ENCODE measurements around the gene ARHGAP9. TPM values are rescaled to one million over a fixed set of nuclear protein-coding genes. Genes with fewer than 3 reads are reported as not detected.
A peak's percentile ranks its signal among the peaks of the same experiment; 100 is the strongest.

Gene ARHGAP9
- total RNA-seq, 1 experiment from 2014 or later = 0.92 TPM

DNA sequence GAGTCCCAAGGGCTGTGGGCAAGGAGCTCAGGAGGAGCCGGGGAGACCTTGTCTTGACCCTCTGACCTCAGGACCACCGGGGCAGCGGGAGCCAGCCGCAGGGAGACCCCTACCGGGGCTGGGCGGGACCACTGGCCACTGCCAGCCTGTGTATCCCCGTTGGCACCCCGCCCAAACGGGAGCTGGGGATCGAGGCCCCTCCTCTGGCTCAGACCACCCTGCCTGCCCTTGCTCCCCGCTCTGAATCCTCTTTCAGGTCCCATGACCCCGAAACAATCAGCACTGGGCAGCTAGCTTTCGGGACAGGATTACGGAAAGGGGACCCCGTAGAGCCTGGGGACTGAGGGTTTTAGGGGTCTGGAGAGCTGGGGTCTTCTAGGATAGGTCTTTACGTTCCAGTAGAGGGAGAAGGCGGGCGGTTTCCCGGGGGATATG, 18.8 kb downstream of the ARHGAP9 start:
- DNase-seq (ENCODE audit: low read depth, low spot score) (no peak), ATAC-seq (no peak)
- ChIA-PET POLR2A (interaction anchor here (0.6 kb wide), 1 partner anchor 137 kb away, joined by 4 read pairs; no protein-coding TSS in a partner anchor), CTCF (no interaction called here)
- in situ Hi-C loops (cut with HindIII; ENCODE audit: low pct_unique_long_range_greater_than_20kb, low sequenced_read_pairs) (no loop called here), intact Hi-C loops (cut with micrococcal nuclease; ENCODE audit: unreplicated experiment) (no loop called here)
- no peaks in the 10 kb centered on the region for H3K27me3 ChIP-seq (ENCODE audit: control insufficient read depth, insufficient read depth, low read length)
- H3K4me3 ChIP-seq (ENCODE audit: low read depth in 2 of 2, low read length in 2 of 2) = peak overlapping the region; percentile 63 to 72
- peaks cover 15% of the 10 kb centered on the region for H3K4me1 ChIP-seq (ENCODE audit: control insufficient read depth, insufficient read depth, low read length)
- H3K27ac ChIP-seq (ENCODE audit: low read length) = peak overlapping the region; percentile 71
- no peaks in the 10 kb centered on the region for H3K36me3 ChIP-seq (ENCODE audit: control insufficient read depth, insufficient read depth, low read length)
- no peak for TF ChIP-seq TCF7L2 (IDR thresholded peaks at IDR 0.05; ENCODE audit: low read depth, low read length)
- no peak for TF ChIP-seq SIN3A (IDR thresholded peaks at IDR 0.05; ENCODE audit: borderline replicate concordance, insufficient read depth, low read depth, low read length)
- no peak for TF ChIP-seq POLR2AphosphoS5 (IDR thresholded peaks at IDR 0.05; ENCODE audit: low read depth, low read length)
- TF ChIP-seq, protein P1, sequence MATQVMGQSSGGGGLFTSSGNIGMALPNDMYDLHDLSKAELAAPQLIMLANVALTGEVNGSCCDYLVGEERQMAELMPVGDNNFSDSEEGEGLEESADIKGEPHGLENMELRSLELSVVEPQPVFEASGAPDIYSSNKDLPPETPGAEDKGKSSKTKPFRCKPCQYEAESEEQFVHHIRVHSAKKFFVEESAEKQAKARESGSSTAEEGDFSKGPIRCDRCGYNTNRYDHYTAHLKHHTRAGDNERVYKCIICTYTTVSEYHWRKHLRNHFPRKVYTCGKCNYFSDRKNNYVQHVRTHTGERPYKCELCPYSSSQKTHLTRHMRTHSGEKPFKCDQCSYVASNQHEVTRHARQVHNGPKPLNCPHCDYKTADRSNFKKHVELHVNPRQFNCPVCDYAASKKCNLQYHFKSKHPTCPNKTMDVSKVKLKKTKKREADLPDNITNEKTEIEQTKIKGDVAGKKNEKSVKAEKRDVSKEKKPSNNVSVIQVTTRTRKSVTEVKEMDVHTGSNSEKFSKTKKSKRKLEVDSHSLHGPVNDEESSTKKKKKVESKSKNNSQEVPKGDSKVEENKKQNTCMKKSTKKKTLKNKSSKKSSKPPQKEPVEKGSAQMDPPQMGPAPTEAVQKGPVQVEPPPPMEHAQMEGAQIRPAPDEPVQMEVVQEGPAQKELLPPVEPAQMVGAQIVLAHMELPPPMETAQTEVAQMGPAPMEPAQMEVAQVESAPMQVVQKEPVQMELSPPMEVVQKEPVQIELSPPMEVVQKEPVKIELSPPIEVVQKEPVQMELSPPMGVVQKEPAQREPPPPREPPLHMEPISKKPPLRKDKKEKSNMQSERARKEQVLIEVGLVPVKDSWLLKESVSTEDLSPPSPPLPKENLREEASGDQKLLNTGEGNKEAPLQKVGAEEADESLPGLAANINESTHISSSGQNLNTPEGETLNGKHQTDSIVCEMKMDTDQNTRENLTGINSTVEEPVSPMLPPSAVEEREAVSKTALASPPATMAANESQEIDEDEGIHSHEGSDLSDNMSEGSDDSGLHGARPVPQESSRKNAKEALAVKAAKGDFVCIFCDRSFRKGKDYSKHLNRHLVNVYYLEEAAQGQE (IDR thresholded peaks at IDR 0.05; ENCODE audit: insufficient read depth in 1 of 2, low read depth in 2 of 2, low read length in 1 of 2) = no peak
- TF ChIP-seq, protein P2, sequence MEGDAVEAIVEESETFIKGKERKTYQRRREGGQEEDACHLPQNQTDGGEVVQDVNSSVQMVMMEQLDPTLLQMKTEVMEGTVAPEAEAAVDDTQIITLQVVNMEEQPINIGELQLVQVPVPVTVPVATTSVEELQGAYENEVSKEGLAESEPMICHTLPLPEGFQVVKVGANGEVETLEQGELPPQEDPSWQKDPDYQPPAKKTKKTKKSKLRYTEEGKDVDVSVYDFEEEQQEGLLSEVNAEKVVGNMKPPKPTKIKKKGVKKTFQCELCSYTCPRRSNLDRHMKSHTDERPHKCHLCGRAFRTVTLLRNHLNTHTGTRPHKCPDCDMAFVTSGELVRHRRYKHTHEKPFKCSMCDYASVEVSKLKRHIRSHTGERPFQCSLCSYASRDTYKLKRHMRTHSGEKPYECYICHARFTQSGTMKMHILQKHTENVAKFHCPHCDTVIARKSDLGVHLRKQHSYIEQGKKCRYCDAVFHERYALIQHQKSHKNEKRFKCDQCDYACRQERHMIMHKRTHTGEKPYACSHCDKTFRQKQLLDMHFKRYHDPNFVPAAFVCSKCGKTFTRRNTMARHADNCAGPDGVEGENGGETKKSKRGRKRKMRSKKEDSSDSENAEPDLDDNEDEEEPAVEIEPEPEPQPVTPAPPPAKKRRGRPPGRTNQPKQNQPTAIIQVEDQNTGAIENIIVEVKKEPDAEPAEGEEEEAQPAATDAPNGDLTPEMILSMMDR (IDR thresholded peaks at IDR 0.05) = no peak
- H3K9me3 ChIP-seq (ENCODE audit: control insufficient read depth, insufficient read depth, low read depth, low read length) = no peaks in the 10 kb centered on the region
- no TSS peak for BruUV-seq (replicated peaks)

DNA sequence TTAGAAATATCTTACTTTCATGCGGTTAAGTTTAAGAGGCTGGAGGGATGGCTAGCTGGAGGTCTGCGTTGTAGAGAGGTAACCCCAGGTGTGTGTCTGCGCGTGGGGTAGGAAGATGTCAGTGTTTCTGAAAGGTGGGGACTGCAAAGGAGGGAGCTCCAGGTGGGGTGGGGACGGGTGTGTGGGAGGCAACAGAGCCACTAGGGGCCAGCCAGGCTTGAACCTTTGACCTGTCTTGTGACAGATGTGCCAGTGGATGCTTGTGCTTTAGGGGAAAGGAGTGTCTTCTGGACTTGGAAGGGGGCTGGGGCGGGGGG, 19.2 kb downstream of the ARHGAP9 start:
- peak overlapping the region; percentile 63 to 72 for H3K4me3 ChIP-seq (ENCODE audit: low read depth in 2 of 2, low read length in 2 of 2)
- in situ Hi-C loops (cut with HindIII; ENCODE audit: low pct_unique_long_range_greater_than_20kb, low sequenced_read_pairs) (no loop called here), intact Hi-C loops (cut with micrococcal nuclease; ENCODE audit: unreplicated experiment) (no loop called here)
- no peak for ATAC-seq
- no peak for DNase-seq (ENCODE audit: low read depth, low spot score)
- BruUV-seq (replicated peaks) = no TSS peak
- H3K4me1 ChIP-seq (ENCODE audit: control insufficient read depth, insufficient read depth, low read length) = peaks cover 15% of the 10 kb centered on the region
- ChIA-PET CTCF (interaction anchor here (0.6 kb wide), 1 partner anchor 40 kb away, joined by 3 read pairs; no protein-coding TSS in a partner anchor), POLR2A (interaction anchor here (0.6 kb wide), 1 partner anchor 137 kb away, joined by 4 read pairs; no protein-coding TSS in a partner anchor)
- no peaks in the 10 kb centered on the region for H3K9me3 ChIP-seq (ENCODE audit: control insufficient read depth, insufficient read depth, low read depth, low read length)
- no peaks in the 10 kb centered on the region for H3K36me3 ChIP-seq (ENCODE audit: control insufficient read depth, insufficient read depth, low read length)
- TF ChIP-seq POLR2AphosphoS5 (IDR thresholded peaks at IDR 0.05; ENCODE audit: low read depth, low read length) (no peak), TCF7L2 (IDR thresholded peaks at IDR 0.05; ENCODE audit: low read depth, low read length) (no peak)
- no peaks in the 10 kb centered on the region for H3K27me3 ChIP-seq (ENCODE audit: control insufficient read depth, insufficient read depth, low read length)
- 0 out of 2 replicates have a peak overlapping the region, but pooled peaks have one; percentile 34 for H3K27ac ChIP-seq (ENCODE audit: low read length)

DNA sequence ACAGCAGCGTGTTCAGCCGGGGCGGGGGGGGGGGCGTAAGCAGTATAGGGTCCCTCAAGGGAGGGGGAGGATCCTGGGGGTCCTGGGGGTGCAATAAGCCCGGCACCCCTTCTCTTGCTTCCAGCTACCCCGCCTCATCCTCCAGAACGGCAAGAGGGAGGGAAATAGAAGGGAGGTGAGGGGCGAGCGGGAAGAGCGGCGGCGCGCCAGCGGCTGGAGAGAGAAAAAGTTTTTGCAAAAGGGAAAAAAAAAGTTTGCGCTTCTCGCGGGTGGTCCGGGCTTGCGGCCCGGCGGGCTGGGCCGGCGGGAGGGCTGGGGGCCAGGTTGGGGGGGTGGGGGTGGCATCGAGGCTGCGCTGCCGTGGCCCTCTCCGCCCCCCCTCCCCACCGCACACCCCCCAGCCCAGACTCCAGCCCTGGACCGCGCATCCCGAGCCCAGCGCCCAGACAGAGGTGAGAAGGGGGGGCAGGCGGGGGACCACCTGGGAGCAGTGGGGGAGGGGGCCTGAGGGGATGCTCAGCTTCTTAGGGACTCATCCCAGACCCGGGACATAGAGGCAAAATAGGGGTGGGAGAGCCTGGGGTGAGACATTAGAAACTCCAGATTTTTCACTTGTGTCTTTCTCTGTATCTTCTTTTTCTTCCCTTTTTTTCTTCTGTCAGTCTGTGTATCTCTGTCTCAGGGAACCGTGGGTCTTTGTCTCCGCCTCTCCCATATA, 19.8 kb downstream of the ARHGAP9 start, which contains the start of gene GLI1:
TSS of gene GLI1 (plus strand) at position 36 of the 718 bp plus-strand sequence. CDS start 3,907 bp downstream, outside the sequence.
- in situ Hi-C loops (cut with HindIII; ENCODE audit: low pct_unique_long_range_greater_than_20kb, low sequenced_read_pairs) = no loop called here
- peaks cover 15% of the 10 kb centered on the region for H3K4me1 ChIP-seq (ENCODE audit: control insufficient read depth, insufficient read depth, low read length)
- no peaks in the 10 kb centered on the region for H3K36me3 ChIP-seq (ENCODE audit: control insufficient read depth, insufficient read depth, low read length)

More for the DNA sequence above, 19.8 kb downstream of the ARHGAP9 start, which contains the start of gene GLI1:
- Histone ChIP-seq H3K27me3 (ENCODE audit: control insufficient read depth, insufficient read depth, low read length) (no peaks in the 10 kb centered on the region), H3K27ac (ENCODE audit: low read length) (peak within 1 kb of the TSS; percentile 89), H3K9me3 (ENCODE audit: control insufficient read depth, insufficient read depth, low read depth, low read length) (no peaks in the 10 kb centered on the region), H3K4me3 (ENCODE audit: low read depth in 2 of 2, low read length in 2 of 2) (peak within 1 kb of the TSS; percentile 72 to 73)
- CTCF ChIA-PET = interaction anchor here (0.6 to 1.1 kb wide), 3 partner anchors 30 to 178 kb away, joined by 3 to 8 read pairs (median 5); no protein-coding TSS in a partner anchor
- no TSS peak for BruUV-seq (replicated peaks)
- TF ChIP-seq SIN3A (IDR thresholded peaks at IDR 0.05; ENCODE audit: borderline replicate concordance, insufficient read depth, low read depth, low read length) (no peak), POLR2AphosphoS5 (IDR thresholded peaks at IDR 0.05; ENCODE audit: low read depth, low read length) (no peak), TCF7L2 (IDR thresholded peaks at IDR 0.05; ENCODE audit: low read depth, low read length) (no peak)
- TF ChIP-seq, protein P1 (IDR thresholded peaks at IDR 0.05; ENCODE audit: insufficient read depth in 1 of 2, low read depth in 2 of 2, low read length in 1 of 2) = no peak
- TF ChIP-seq, protein P2 (IDR thresholded peaks at IDR 0.05) = no peak
- DNase-seq (ENCODE audit: low read depth, low spot score) (no peak), ATAC-seq (no peak)
- intact Hi-C loops (cut with micrococcal nuclease; ENCODE audit: unreplicated experiment) = loop anchor here (5.0 kb wide), 1 partner anchor 162 kb away; no protein-coding TSS in a partner anchor
- POLR2A ChIA-PET = no interaction called here
